HEK293T (cell line): ENCODE data around the gene BRINP3.

Experiments
- CTCF ChIA-PET: fragments of 350-600 bp; formaldehyde crosslinking; extraction: SDS; loops from one replicate; lab custom pipeline; 2021; ENCODE audit warnings: antibody characterized with exemption, inconsistent platforms; lab: Yijun Ruan, JAX
- POLR2A ChIA-PET: fragments of 350-600 bp; formaldehyde crosslinking; extraction: SDS; loops from one replicate; lab custom pipeline; 2020; ENCODE audit warnings: antibody characterized with exemption, inconsistent platforms; lab: Yijun Ruan, JAX
- DNase-seq: peaks from one replicate; pipeline ENCODE4 v3.0.0; 2012; ENCODE audit warnings: mixed read lengths; ENCODE audit errors: extremely low spot score
- ARNT ChIP-seq: fragments of 450-650 bp; IDR thresholded peaks from 2 replicates; pipeline ENCODE4 v1.6.1; 2017; ENCODE audit warnings: mild to moderate bottlenecking
- BHLHE40 ChIP-seq: fragments of 450-650 bp; IDR thresholded peaks from 2 replicates; pipeline ENCODE4 v1.6.1; 2016; ENCODE audit warnings: mild to moderate bottlenecking, moderate library complexity, borderline replicate concordance
- CTBP1 ChIP-seq: fragments of 450-650 bp; IDR thresholded peaks from 2 replicates; pipeline ENCODE4 v1.6.1; 2016; ENCODE audit warnings: borderline replicate concordance
- ELF4 ChIP-seq: fragments of 450-650 bp; IDR thresholded peaks from 2 replicates; pipeline ENCODE4 v1.6.1; 2017; ENCODE audit warnings: antibody characterized with exemption
- FOXA1 ChIP-seq: fragments of 450-650 bp; IDR thresholded peaks from 2 replicates; pipeline ENCODE4 v1.6.1; 2016; ENCODE audit warnings: mild to moderate bottlenecking
- FOXK2 ChIP-seq: fragments of 450-650 bp; IDR thresholded peaks from 2 replicates; pipeline ENCODE4 v1.6.1; 2016; ENCODE audit warnings: mild to moderate bottlenecking
- FOXM1 ChIP-seq: fragments of 450-650 bp; IDR thresholded peaks from 2 replicates; pipeline ENCODE4 v1.6.1; 2017; ENCODE audit warnings: mild to moderate bottlenecking, borderline replicate concordance
- HDGF ChIP-seq: fragments of 450-650 bp; IDR thresholded peaks from 2 replicates; pipeline ENCODE4 v1.6.1; 2017; ENCODE audit warnings: antibody characterized with exemption, borderline replicate concordance
- L3MBTL2 ChIP-seq: fragments of 450-650 bp; conservative IDR thresholded peaks from 2 replicates; pipeline ENCODE4 v1.6.1; 2016; ENCODE audit warnings: mild to moderate bottlenecking
- LEF1 ChIP-seq: fragments of 450-650 bp; IDR thresholded peaks from 2 replicates; pipeline ENCODE4 v1.6.1; 2017; ENCODE audit warnings: mild to moderate bottlenecking, borderline replicate concordance
- NFRKB ChIP-seq: fragments of 450-650 bp; IDR thresholded peaks from 2 replicates; pipeline ENCODE4 v1.6.1; 2016; ENCODE audit warnings: mild to moderate bottlenecking, moderate library complexity
- PKNOX1 ChIP-seq: fragments of 450-650 bp; IDR thresholded peaks from 2 replicates; pipeline ENCODE4 v1.6.1; 2016
- SP1 ChIP-seq: fragments of 450-650 bp; IDR thresholded peaks from 2 replicates; pipeline ENCODE4 v1.6.1; 2017
- SUZ12 ChIP-seq: fragments of 450-650 bp; IDR thresholded peaks from 2 replicates; pipeline ENCODE4 v1.6.1; 2016; ENCODE audit warnings: mild to moderate bottlenecking
- TARDBP ChIP-seq: fragments of 450-650 bp; IDR thresholded peaks from 2 replicates; pipeline ENCODE4 v1.6.1; 2016
- ZNF384 ChIP-seq: fragments of 450-650 bp; IDR thresholded peaks from 2 replicates; pipeline ENCODE4 v1.6.1; 2016

BRINP3 gene

DNA sequence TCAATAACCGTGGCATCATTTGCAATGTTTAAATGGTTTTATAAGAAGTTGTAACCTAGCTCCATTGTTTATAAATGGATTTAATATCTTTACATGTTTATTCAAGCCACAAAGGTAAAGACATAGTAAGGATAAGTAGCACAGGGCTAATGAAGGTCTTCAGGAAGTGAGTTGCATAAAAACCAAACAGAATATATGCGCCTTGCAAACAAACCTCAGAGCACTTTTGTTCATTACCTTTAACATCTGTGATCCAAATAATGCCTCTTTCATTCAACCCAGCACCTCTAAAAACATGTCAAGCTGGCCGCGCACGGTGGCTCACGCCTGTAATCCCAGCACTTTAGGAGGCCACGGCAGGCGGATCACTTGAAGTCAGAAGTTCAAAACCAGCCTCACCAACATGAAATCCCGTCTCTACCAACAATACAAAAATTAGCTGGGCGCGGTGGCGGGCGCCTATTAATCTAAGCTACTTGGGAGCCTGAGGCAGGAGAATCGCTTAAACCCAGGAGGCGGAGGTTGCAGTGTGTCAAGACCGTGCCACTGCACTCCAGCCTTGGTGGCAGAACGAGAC lies 25.3 kb downstream of the BRINP3 start:
- DNase-seq = no peak
- ChIA-PET POLR2A (no interaction called here), CTCF (no interaction called here)
- TF ChIP-seq TARDBP (no peak), FOXM1 (no peak), PKNOX1 (no peak), FOXK2 (no peak), HDGF (no peak), ELF4 (no peak), L3MBTL2 (no peak), SUZ12 (no peak), BHLHE40 (no peak), LEF1 (no peak)

DNA sequence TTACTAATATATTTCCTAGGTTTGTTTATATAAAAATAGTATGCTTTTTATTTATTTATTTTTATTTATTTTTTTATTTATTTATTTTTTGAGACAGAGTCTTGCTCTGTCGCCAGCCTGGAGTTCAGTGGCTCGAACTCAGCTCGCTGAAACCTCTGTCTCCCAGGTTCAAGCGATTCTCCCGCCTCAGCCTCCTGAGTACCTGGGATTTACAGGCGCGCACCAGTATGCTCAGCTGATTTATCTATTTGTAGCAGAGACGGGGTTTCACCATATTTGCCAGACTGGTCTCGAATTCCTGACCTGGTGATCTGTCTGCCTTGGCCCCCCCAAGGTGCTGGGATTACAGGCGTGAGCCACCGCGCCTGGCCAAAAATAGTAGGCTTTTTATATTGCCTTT lies 33.2 kb downstream of the BRINP3 start:
- TF ChIP-seq CTBP1 (no peak), SP1 (no peak), ARNT (no peak), FOXK2 (no peak), FOXM1 (no peak), LEF1 (no peak), BHLHE40 (no peak), FOXA1 (no peak), L3MBTL2 (no peak), PKNOX1 (no peak), ELF4 (no peak), NFRKB (no peak), TARDBP (no peak), HDGF (no peak), ZNF384 (no peak), SUZ12 (no peak)
- no peak for DNase-seq
- CTCF ChIA-PET = interaction anchor here (0.7 kb wide), 1 partner anchor 68 kb away, joined by 3 read pairs; no protein-coding TSS in a partner anchor
- POLR2A ChIA-PET = no interaction called here

DNA sequence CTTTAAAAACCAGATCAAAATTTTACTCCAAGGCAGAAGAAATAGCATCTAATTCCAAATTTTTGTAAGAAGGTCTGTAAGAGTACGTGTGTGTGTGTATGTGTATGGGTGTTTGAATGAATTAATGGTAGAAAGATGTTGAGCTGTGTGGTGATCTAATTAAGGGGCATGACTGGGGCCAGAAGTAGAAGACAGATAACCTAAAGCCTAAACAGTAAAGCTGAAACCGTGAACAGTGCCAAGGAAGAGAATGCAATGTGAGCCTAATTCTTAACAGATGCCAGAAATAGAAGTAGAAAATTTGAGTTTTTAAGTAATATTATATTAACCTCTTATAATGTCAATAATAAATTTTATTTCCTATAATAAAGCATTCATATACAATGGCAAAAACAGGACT lies 38.2 kb downstream of the BRINP3 start:
- CTCF ChIA-PET = no interaction called here
- TF ChIP-seq HDGF = no peak
- no peak for TF ChIP-seq PKNOX1
- TF ChIP-seq SP1 = no peak
- no peak for TF ChIP-seq SUZ12
- no peak for TF ChIP-seq NFRKB
- no peak for TF ChIP-seq FOXM1
- POLR2A ChIA-PET = no interaction called here
- no peak for DNase-seq

- POLR2A ChIA-PET = no interaction called here
- DNase-seq = no peak
- CTCF ChIA-PET = no interaction called here
- TF ChIP-seq ARNT (no peak), L3MBTL2 (no peak), CTBP1 (no peak), PKNOX1 (no peak), SP1 (no peak), ZNF384 (no peak), LEF1 (no peak), BHLHE40 (no peak), FOXK2 (no peak), NFRKB (no peak)
Measured at GRCh38 chr1:190436615-190437014, 41.0 kb downstream of the BRINP3 start.

GRCh38 chr1:190429932-190430331 lies 47.7 kb downstream of the BRINP3 start:
- POLR2A ChIA-PET = no interaction called here
- CTCF ChIA-PET = no interaction called here

More at GRCh38 chr1:190429932-190430331, 47.7 kb downstream of the BRINP3 start:
- no peak for TF ChIP-seq ARNT
- no peak for TF ChIP-seq L3MBTL2
- no peak for TF ChIP-seq ELF4
- TF ChIP-seq TARDBP = no peak
- no peak for TF ChIP-seq PKNOX1
- no peak for TF ChIP-seq FOXK2
- TF ChIP-seq ZNF384 = no peak
- no peak for TF ChIP-seq FOXM1
- TF ChIP-seq SP1 = no peak
- TF ChIP-seq FOXA1 = no peak
- TF ChIP-seq SUZ12 = no peak
- no peak for DNase-seq
